ENCODE measurements around the gene GRK5. TPM values are rescaled to one million over a fixed set of nuclear protein-coding genes. Genes with fewer than 3 reads are reported as not detected.
A peak's percentile ranks its signal among the peaks of the same experiment; 100 is the strongest.

GRK5 gene
- total and polyA plus RNA-seq, 8 donors: 10.9 to 95.9 (median 34.0) TPM

DNA sequence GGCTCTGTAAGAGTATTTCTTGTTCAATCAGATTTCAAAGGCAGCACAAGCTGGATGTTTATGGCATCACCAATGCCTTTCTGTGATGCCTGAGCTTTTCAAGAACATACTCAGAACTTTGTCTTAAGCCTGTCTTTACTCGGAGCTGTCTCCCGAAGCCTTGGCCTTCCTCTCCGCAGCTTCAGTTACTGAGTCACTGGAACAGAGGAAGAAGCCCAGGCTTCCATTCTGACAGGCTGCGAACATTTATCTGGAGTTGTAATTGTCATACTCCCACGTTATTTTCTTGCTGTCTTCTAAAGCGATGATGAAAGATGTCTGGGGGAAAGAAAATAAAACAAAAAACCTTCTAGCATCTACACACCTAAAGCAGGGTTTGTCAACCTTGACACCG lies 43.9 kb downstream of the GRK5 start:
- Histone ChIP-seq H3K36me3 (no peaks in the 10 kb centered on the region), H3K27ac (peak overlapping the region in 4 of 5 donors; percentile 76 to 86 (median 84)), H3K4me1 (peaks cover 33 to 75% (median 57%) of the 10 kb centered on the region in 4 donors), H3K27me3 (no peaks in the 10 kb centered on the region), H3K9me3 (no peaks in the 10 kb centered on the region), H3K4me3 (no peak overlapping the region)
- 53 to 77% (median 73%) methylated on average over 7 of the region's 7 CpGs for WGBS, 5 donors
- TF ChIP-seq POLR2AphosphoS5 (IDR thresholded peaks at IDR 0.05) (peak in 2 of 3 donors; percentile 50 to 83), POLR2A (IDR thresholded peaks at IDR 0.05) (no peak)
- DNase-seq: peak in 1 of 2 donors; percentile 73
- intact Hi-C loops (cut with DNase I; ENCODE audit: low total_unique reads): no loop called here

DNA sequence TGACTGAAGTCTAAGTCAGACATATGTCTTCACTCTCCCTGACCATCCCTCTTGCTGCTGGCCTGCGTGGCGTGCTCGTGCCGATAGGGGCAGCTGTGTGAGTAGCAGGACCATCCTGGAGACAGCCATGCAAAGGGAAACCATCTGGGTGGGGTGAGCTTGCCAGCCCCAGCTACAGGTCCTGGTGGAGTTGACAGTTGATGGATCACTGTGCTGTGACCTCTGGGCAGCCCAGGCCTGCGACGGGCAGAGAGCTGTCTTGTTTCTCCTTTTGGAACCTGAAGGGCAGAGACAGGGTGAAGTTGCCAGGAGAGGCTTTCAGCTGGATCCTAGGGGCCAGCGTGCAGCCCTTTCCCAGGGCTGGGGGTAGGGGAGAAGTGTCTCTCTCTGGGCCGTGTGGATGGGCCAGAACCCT lies 44.7 kb downstream of the GRK5 start:
- 65 to 80% (median 73%) methylated on average over 2 to 8 of the region's 8 CpGs for WGBS, 5 donors
- Histone ChIP-seq H3K36me3 (no peaks in the 10 kb centered on the region), H3K4me3 (no peak overlapping the region), H3K27me3 (no peaks in the 10 kb centered on the region), H3K27ac (peak overlapping the region; percentile 0 to 86 (median 84)), H3K9me3 (no peaks in the 10 kb centered on the region), H3K4me1 (peaks cover 33 to 68% (median 52%) of the 10 kb centered on the region in 4 donors)
- intact Hi-C loops (cut with DNase I; ENCODE audit: low total_unique reads): no loop called here
- TF ChIP-seq POLR2AphosphoS5 (IDR thresholded peaks at IDR 0.05): no peak
- no peak for TF ChIP-seq POLR2A (IDR thresholded peaks at IDR 0.05)
- TF ChIP-seq, protein P1, sequence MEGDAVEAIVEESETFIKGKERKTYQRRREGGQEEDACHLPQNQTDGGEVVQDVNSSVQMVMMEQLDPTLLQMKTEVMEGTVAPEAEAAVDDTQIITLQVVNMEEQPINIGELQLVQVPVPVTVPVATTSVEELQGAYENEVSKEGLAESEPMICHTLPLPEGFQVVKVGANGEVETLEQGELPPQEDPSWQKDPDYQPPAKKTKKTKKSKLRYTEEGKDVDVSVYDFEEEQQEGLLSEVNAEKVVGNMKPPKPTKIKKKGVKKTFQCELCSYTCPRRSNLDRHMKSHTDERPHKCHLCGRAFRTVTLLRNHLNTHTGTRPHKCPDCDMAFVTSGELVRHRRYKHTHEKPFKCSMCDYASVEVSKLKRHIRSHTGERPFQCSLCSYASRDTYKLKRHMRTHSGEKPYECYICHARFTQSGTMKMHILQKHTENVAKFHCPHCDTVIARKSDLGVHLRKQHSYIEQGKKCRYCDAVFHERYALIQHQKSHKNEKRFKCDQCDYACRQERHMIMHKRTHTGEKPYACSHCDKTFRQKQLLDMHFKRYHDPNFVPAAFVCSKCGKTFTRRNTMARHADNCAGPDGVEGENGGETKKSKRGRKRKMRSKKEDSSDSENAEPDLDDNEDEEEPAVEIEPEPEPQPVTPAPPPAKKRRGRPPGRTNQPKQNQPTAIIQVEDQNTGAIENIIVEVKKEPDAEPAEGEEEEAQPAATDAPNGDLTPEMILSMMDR (IDR thresholded peaks at IDR 0.05): peak in 1 of 7 experiments; percentile 19
- no peak for TF ChIP-seq EP300 (IDR thresholded peaks at IDR 0.05)
- DNase-seq: peak in 1 of 2 donors; percentile 61

DNA sequence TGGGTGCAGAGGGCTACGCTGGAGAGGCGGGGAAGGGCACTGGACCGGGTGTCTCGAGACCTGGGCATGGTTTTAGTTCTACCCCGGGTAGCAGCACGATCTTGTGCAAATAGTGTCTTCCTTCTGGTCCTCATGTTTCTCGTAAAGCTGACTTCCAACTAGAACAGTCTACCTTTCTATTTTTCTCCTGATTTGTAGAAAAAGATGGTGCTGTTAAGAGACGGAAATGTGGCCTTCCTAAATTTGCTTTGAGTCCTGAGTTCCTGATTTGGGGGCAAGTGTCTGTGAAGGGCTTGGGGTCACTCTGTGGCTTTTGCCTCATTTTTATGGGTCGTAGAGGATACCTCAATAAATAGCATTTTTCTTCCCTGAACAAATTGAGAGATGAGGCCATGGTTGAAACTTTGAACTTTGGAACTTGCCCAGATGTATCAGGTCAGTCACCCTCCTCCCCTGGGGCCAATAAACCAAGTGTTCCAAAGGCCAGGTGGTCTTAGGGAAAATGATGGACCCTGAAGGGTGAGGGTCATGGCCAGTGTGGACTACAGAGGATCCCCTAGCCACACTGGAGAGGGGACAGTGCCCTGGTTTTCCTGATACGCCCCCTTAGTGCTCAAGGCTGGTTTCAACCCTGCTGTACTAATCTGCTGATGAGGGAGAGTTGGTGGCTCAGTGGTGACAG lies 45.2 kb downstream of the GRK5 start:
- Histone ChIP-seq H3K4me3 (no peak overlapping the region), H3K4me1 (peaks cover 33 to 63% (median 52%) of the 10 kb centered on the region in 4 donors), H3K27me3 (no peaks in the 10 kb centered on the region), H3K9me3 (no peaks in the 10 kb centered on the region), H3K27ac (peak overlapping the region; percentile 41 to 86 (median 84)), H3K36me3 (no peaks in the 10 kb centered on the region)
- WGBS, 5 donors: 82 to 90% (median 86%) methylated on average over 9 to 10 of the region's 10 CpGs
- intact Hi-C loops (cut with DNase I; ENCODE audit: low total_unique reads): no loop called here
- TF ChIP-seq POLR2AphosphoS5 (IDR thresholded peaks at IDR 0.05): no peak
- no peak for TF ChIP-seq POLR2A (IDR thresholded peaks at IDR 0.05)
- TF ChIP-seq, protein P1 (IDR thresholded peaks at IDR 0.05): no peak
- no peak for TF ChIP-seq EP300 (IDR thresholded peaks at IDR 0.05)
- DNase-seq: no peak

DNA sequence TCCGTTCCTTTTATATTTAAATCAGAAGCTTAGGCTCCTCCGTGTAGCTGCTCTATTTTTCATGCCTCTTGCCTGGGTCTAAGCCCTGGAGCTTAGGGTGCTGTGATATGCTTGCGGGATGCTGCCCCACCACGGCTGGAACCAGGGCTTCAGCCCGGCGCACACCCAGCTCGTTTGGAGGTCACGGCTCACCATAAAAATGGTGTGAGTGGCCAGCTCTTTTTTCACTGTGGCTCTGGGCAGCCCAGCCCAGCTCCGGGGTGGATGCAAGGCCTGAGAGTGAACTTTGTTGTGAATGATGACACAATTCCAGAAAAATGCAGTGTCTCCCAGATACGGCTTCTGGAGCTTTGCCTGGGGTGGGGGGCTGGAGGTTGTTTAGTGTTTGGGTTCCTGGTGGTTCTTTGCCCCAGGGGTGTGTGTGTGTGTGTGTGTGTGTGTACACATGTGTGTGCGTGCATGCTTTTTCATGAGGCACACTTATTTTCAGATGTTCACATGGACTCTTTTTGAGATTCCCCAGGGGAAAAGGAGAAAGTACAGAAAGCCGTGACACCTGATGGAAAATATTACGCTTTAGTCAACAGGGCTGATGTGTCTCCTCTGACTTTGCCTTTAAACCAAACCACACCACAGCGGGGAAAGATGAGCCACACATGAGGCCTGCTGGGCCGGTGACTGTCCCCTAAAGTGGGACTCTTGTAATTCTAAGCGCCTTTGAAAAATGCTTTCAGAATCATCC lies 46.2 kb downstream of the GRK5 start:
- 57 to 72% (median 63%) methylated on average over 16 of the region's 16 CpGs for WGBS, 5 donors
- peaks cover 43 to 73% (median 57%) of the 10 kb centered on the region in 4 donors for H3K4me1 ChIP-seq

More for the DNA sequence above, 46.2 kb downstream of the GRK5 start:
- Histone ChIP-seq H3K27ac (peak overlapping the region; percentile 43 to 86 (median 84)), H3K4me3 (no peak overlapping the region), H3K27me3 (no peaks in the 10 kb centered on the region), H3K36me3 (no peaks in the 10 kb centered on the region), H3K9me3 (no peaks in the 10 kb centered on the region)
- peak in 1 of 3 donors; percentile 30 for TF ChIP-seq POLR2AphosphoS5 (IDR thresholded peaks at IDR 0.05)
- TF ChIP-seq, protein P1 (IDR thresholded peaks at IDR 0.05): no peak
- DNase-seq: peak in 1 of 2 donors; percentile 90
- intact Hi-C loops (cut with DNase I; ENCODE audit: low total_unique reads): no loop called here
